Karpas-422 (cell line): ENCODE results near the gene ESRRB. TPM values are rescaled to one million over a fixed set of nuclear protein-coding genes. Genes with fewer than 3 reads are reported as not detected.
A peak's percentile ranks its signal among the peaks of the same experiment; 100 is the strongest.

Experiments
- DNase-seq: peaks from one replicate; pipeline ENCODE4 v3.0.0-alpha.2; 2015
- H2AFZ ChIP-seq: fragments of 200-600 bp; sonication (generic); 2 replicates; pipeline ENCODE4 v1.6.1; 2014; ENCODE audit warnings: antibody characterized with exemption, low read length, mixed read lengths
- H3K27ac ChIP-seq: fragments of 200-600 bp; sonication (generic); 2 replicates; pipeline ENCODE4 v1.5.1; 2014; ENCODE audit warnings: mild to moderate bottlenecking, low read length, moderate library complexity
- H3K27me3 ChIP-seq: fragments of 200-600 bp; sonication (generic); 2 replicates; pipeline ENCODE4 v1.6.1; 2014; ENCODE audit warnings: low read length, mixed read lengths
- H3K36me3 ChIP-seq: fragments of 200-600 bp; sonication (generic); 2 replicates; pipeline ENCODE4 v1.6.1; 2014; ENCODE audit warnings: low read length, mixed read lengths; ENCODE audit not compliant: insufficient read depth
- H3K4me1 ChIP-seq: fragments of 200-600 bp; sonication (generic); 2 replicates; pipeline ENCODE4 v1.6.1; 2014; ENCODE audit warnings: mild to moderate bottlenecking, low read length, mixed read lengths
- H3K4me2 ChIP-seq: fragments of 200-600 bp; sonication (generic); 2 replicates; pipeline ENCODE4 v1.6.1; 2014; ENCODE audit warnings: low read length, low read depth, mild to moderate bottlenecking; ENCODE audit not compliant: poor library complexity, severe bottlenecking
- H3K4me3 ChIP-seq: fragments of 200-600 bp; sonication (generic); 2 replicates; pipeline ENCODE4 v1.5.1; 2014; ENCODE audit warnings: mild to moderate bottlenecking, antibody characterized with exemption, low read length, mixed read lengths
- H3K79me2 ChIP-seq: fragments of 200-600 bp; sonication (generic); 2 replicates; pipeline ENCODE4 v1.6.1; 2014; ENCODE audit warnings: mild to moderate bottlenecking, low read length, mixed read lengths
- H3K9ac ChIP-seq: fragments of 200-600 bp; sonication (generic); 2 replicates; pipeline ENCODE4 v1.6.0; 2014; ENCODE audit warnings: low read length
- H3K9me2 ChIP-seq: fragments of 200-600 bp; sonication (generic), shearing (Covaris generic); replicated peaks from 2 replicates; pipeline ENCODE4 v1.6.0; 2014; ENCODE audit warnings: mild to moderate bottlenecking, low read length, moderate library complexity; ENCODE audit not compliant: insufficient read depth
- H3K9me3 ChIP-seq: fragments of 300-700, 200-600 bp; sonication (generic); 2 replicates; pipeline ENCODE4 v1.6.1; 2014; ENCODE audit warnings: low read length, mixed read lengths
- H4K20me1 ChIP-seq: fragments of 200-600 bp; sonication (generic); 2 replicates; pipeline ENCODE4 v1.6.1; 2014; ENCODE audit warnings: mild to moderate bottlenecking, antibody characterized with exemption, low read length, low read depth; ENCODE audit not compliant: insufficient read depth
- total RNA-seq: library from RNA; depleted of rRNA; stranded (reverse); fragments of >200 nt; shearing (Covaris generic); gene quantifications from 2 replicates; pipeline ENCODE4 v1.2.3, GENCODE V29; 2014; ENCODE audit warnings: low replicate concordance

The ESRRB gene
- total RNA-seq, 1 experiment from 2014 or later: not detected

GRCh38 chr14:76472199-76472723 lies 96.3 kb downstream of the ESRRB start:
- Histone ChIP-seq H3K4me2 (no peak overlapping the region), H4K20me1 (no peaks in the 10 kb centered on the region), H3K4me3 (no peak overlapping the region), H3K79me2 (no peaks in the 10 kb centered on the region), H3K9me2 (no peaks in the 10 kb centered on the region), H3K27me3 (no peaks in the 10 kb centered on the region), H3K9ac (no peak overlapping the region), H3K36me3 (no peaks in the 10 kb centered on the region), H3K4me1 (no peaks in the 10 kb centered on the region), H2AFZ (no peak overlapping the region), H3K27ac (no peak overlapping the region), H3K9me3 (no peaks in the 10 kb centered on the region)
- no peak for DNase-seq

- Histone ChIP-seq H3K4me3 (no peak overlapping the region), H3K79me2 (no peaks in the 10 kb centered on the region), H4K20me1 (no peaks in the 10 kb centered on the region), H3K9me2 (no peaks in the 10 kb centered on the region), H3K4me2 (no peak overlapping the region), H2AFZ (no peak overlapping the region), H3K36me3 (no peaks in the 10 kb centered on the region), H3K9me3 (no peaks in the 10 kb centered on the region), H3K4me1 (no peaks in the 10 kb centered on the region), H3K9ac (no peak overlapping the region), H3K27me3 (no peaks in the 10 kb centered on the region), H3K27ac (no peak overlapping the region)
- no peak for DNase-seq
Measured at GRCh38 chr14:76473481-76474263, 97.7 kb downstream of the ESRRB start.

GRCh38 chr14:76480426-76480825 lies 104.5 kb downstream of the ESRRB start:
- Histone ChIP-seq H3K9me2 (no peaks in the 10 kb centered on the region), H3K9ac (no peak overlapping the region), H3K27me3 (no peaks in the 10 kb centered on the region), H3K27ac (no peak overlapping the region), H3K36me3 (no peaks in the 10 kb centered on the region), H2AFZ (no peak overlapping the region), H3K4me1 (no peaks in the 10 kb centered on the region), H3K4me2 (no peak overlapping the region), H4K20me1 (no peaks in the 10 kb centered on the region), H3K9me3 (no peaks in the 10 kb centered on the region), H3K79me2 (no peaks in the 10 kb centered on the region), H3K4me3 (no peak overlapping the region)
- no peak for DNase-seq

- Histone ChIP-seq H3K27me3 (no peaks in the 10 kb centered on the region), H3K79me2 (no peaks in the 10 kb centered on the region), H3K4me1 (peaks cover 11% of the 10 kb centered on the region), H3K36me3 (no peaks in the 10 kb centered on the region), H3K9me2 (no peaks in the 10 kb centered on the region), H3K4me3 (no peak overlapping the region), H3K9ac (no peak overlapping the region), H4K20me1 (no peaks in the 10 kb centered on the region; the same call in 1 of the 2 replicates), H3K4me2 (no peak overlapping the region), H3K9me3 (no peaks in the 10 kb centered on the region), H3K27ac (no peak overlapping the region), H2AFZ (no peak overlapping the region)
- peak; percentile 48 for DNase-seq
Measured at GRCh38 chr14:76484355-76484754, 108.4 kb downstream of the ESRRB start.

GRCh38 chr14:76486251-76486743 lies 110.4 kb downstream of the ESRRB start:
- Histone ChIP-seq H3K27ac (no peak overlapping the region), H3K4me1 (peaks cover 11% of the 10 kb centered on the region), H4K20me1 (no peaks in the 10 kb centered on the region; the same call in 1 of the 2 replicates), H3K27me3 (no peaks in the 10 kb centered on the region), H3K36me3 (no peaks in the 10 kb centered on the region), H3K4me2 (no peak overlapping the region), H3K9ac (peak overlapping the region; percentile 19; the same call in 1 of the 2 replicates), H3K9me3 (no peaks in the 10 kb centered on the region), H3K9me2 (no peaks in the 10 kb centered on the region), H2AFZ (no peak overlapping the region), H3K79me2 (no peaks in the 10 kb centered on the region), H3K4me3 (no peak overlapping the region)
- DNase-seq: no peak

GRCh38 chr14:76488551-76488950 lies 112.6 kb downstream of the ESRRB start:
- Histone ChIP-seq H3K9me2 (no peaks in the 10 kb centered on the region), H3K27me3 (no peaks in the 10 kb centered on the region), H3K9ac (no peak overlapping the region), H3K4me2 (no peak overlapping the region), H3K79me2 (no peaks in the 10 kb centered on the region), H3K4me3 (no peak overlapping the region), H4K20me1 (no peaks in the 10 kb centered on the region; the same call in 1 of the 2 replicates), H2AFZ (no peak overlapping the region), H3K36me3 (no peaks in the 10 kb centered on the region), H3K27ac (no peak overlapping the region), H3K9me3 (no peaks in the 10 kb centered on the region), H3K4me1 (peaks cover 11% of the 10 kb centered on the region)
- no peak for DNase-seq

- Histone ChIP-seq H4K20me1 (no peaks in the 10 kb centered on the region; the same call in 1 of the 2 replicates), H3K79me2 (no peaks in the 10 kb centered on the region), H3K4me2 (no peak overlapping the region), H3K27me3 (no peaks in the 10 kb centered on the region), H3K4me3 (no peak overlapping the region), H3K4me1 (peaks cover 11% of the 10 kb centered on the region), H3K36me3 (no peaks in the 10 kb centered on the region), H3K9me3 (no peaks in the 10 kb centered on the region), H3K27ac (no peak overlapping the region), H3K9me2 (no peaks in the 10 kb centered on the region), H3K9ac (no peak overlapping the region), H2AFZ (no peak overlapping the region)
- DNase-seq: no peak
Measured at GRCh38 chr14:76489667-76490066, 113.7 kb downstream of the ESRRB start.

GRCh38 chr14:76490111-76490510 lies 114.2 kb downstream of the ESRRB start:
- Histone ChIP-seq H3K79me2 (no peaks in the 10 kb centered on the region), H3K4me3 (no peak overlapping the region), H3K9me3 (no peaks in the 10 kb centered on the region), H2AFZ (no peak overlapping the region), H4K20me1 (no peaks in the 10 kb centered on the region; the same call in 1 of the 2 replicates), H3K9ac (no peak overlapping the region), H3K36me3 (no peaks in the 10 kb centered on the region), H3K27me3 (no peaks in the 10 kb centered on the region), H3K4me1 (peaks cover 11% of the 10 kb centered on the region), H3K4me2 (no peak overlapping the region), H3K9me2 (no peaks in the 10 kb centered on the region), H3K27ac (no peak overlapping the region)
- DNase-seq: no peak
